Type B pancreatic cell (in vitro differentiated cells): ENCODE measurements around the gene STARD13. TPM values are rescaled to one million over a fixed set of nuclear protein-coding genes. Genes with fewer than 3 reads are reported as not detected.
"Not testable (repeated sequence)": the region's sequence is repeated elsewhere in the genome, so short reads cannot be mapped to it uniquely, and the experiment has no call there.

Experiments used
- DNase-seq: peaks from one replicate; pipeline ENCODE4 v3.0.0; 2021; ENCODE audit warnings: mixed read lengths; ENCODE audit not compliant: unreplicated experiment; ENCODE audit errors: extremely low spot score
- H3K27ac Mint-ChIP-seq: 2 replicates; pipeline ENCODE4 v1.8.0; 2021; ENCODE audit warnings: mild to moderate bottlenecking, mixed read lengths
- H3K27me3 Mint-ChIP-seq: 2 replicates; pipeline ENCODE4 v1.8.0; 2021; ENCODE audit warnings: mixed read lengths
- H3K36me3 Mint-ChIP-seq: 2 replicates; pipeline ENCODE4 v1.8.0; 2021; ENCODE audit warnings: mixed read lengths
- H3K4me1 Mint-ChIP-seq: one replicate; pipeline ENCODE4 v1.8.0; 2021; ENCODE audit warnings: mixed read lengths; ENCODE audit not compliant: unreplicated experiment
- H3K4me3 Mint-ChIP-seq: 2 replicates; pipeline ENCODE4 v1.8.0; 2021; ENCODE audit warnings: mild to moderate bottlenecking, mixed read lengths
- H3K9me3 Mint-ChIP-seq: 2 replicates; pipeline ENCODE4 v1.8.0; 2021; ENCODE audit warnings: mixed read lengths
- total RNA-seq: library from RNA; stranded (reverse); gene quantifications from 2 replicates; pipeline ENCODE4 v1.2.1, GENCODE V29; 2021; ENCODE audit warnings: low replicate concordance
- TF ChIP-seq, protein P1 (sequence below): fragments of 200-600 bp; sonication (generic); conservative IDR thresholded peaks from 2 replicates; pipeline ENCODE4 v1.5.0; 2021; ENCODE audit warnings: antibody characterized with exemption, mild to moderate bottlenecking

STARD13 gene
- total RNA-seq, 1 donor from 2014 or later = 12.1 TPM

DNA sequence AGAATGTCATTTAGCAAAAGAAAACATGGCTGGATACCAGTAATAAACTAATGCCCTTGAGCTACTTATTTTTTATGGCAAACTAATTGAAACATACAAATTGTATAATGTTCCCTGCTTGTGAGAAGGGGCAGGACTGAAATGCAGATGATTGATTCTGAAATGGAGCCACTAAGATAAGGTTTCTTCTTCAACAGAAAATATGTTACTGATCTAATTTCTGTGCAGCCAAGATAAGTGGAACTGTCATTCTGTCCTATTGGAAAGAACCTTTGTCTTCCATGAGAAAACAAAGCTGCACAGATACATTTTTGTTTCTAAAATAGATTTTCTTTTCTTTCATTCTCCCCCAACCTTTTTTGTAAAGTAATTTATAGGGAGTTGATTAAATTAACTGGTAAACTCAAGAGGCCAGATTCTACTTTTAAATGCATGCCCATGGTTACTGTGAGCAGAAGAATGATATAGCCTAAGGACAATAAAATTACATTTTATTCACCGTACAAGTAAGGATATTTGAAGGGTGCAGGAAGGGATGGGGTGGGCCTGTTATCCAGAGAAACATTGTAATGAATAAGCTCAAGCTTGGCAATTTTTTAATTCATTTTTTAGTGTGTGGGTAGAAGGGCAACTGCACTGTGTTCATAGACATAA is 39.9 kb downstream of the STARD13 start:
- Mint-ChIP-seq H3K27me3 (no peaks in the 10 kb centered on the region), H3K4me1 (peaks cover 16% of the 10 kb centered on the region), H3K4me3 (no peak overlapping the region), H3K27ac (no peak overlapping the region), H3K9me3 (peaks cover 5% of the 10 kb centered on the region), H3K36me3 (peaks cover 11% of the 10 kb centered on the region)
- TF ChIP-seq, protein P1, sequence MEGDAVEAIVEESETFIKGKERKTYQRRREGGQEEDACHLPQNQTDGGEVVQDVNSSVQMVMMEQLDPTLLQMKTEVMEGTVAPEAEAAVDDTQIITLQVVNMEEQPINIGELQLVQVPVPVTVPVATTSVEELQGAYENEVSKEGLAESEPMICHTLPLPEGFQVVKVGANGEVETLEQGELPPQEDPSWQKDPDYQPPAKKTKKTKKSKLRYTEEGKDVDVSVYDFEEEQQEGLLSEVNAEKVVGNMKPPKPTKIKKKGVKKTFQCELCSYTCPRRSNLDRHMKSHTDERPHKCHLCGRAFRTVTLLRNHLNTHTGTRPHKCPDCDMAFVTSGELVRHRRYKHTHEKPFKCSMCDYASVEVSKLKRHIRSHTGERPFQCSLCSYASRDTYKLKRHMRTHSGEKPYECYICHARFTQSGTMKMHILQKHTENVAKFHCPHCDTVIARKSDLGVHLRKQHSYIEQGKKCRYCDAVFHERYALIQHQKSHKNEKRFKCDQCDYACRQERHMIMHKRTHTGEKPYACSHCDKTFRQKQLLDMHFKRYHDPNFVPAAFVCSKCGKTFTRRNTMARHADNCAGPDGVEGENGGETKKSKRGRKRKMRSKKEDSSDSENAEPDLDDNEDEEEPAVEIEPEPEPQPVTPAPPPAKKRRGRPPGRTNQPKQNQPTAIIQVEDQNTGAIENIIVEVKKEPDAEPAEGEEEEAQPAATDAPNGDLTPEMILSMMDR = no peak
- no peak for DNase-seq

DNA sequence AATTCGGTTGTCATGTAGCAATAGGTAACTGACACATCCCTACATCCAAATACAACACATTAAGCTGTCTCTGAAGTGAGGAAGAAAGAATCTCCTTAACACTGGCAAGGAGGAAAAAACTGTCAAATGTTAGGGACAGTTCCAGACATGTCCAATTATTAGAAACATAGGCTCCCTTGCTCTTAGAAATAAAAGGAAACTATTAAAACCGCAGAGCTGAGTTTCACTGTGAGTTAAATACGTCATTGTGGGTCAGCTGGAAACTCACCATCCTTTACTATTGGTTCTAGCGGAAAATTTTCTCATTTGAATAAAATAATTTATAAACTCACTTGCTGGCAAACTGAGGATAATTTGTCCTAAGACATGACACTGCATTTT is 40.7 kb downstream of the STARD13 start:
- TF ChIP-seq, protein P1 = no peak
- no peak overlapping the region for H3K4me3 Mint-ChIP-seq
- DNase-seq = no peak
- H3K4me1 Mint-ChIP-seq = peaks cover 16% of the 10 kb centered on the region
- H3K36me3 Mint-ChIP-seq = peaks cover 11% of the 10 kb centered on the region
- H3K27me3 Mint-ChIP-seq = no peaks in the 10 kb centered on the region
- H3K9me3 Mint-ChIP-seq = peaks cover 9% of the 10 kb centered on the region
- no peak overlapping the region for H3K27ac Mint-ChIP-seq

DNA sequence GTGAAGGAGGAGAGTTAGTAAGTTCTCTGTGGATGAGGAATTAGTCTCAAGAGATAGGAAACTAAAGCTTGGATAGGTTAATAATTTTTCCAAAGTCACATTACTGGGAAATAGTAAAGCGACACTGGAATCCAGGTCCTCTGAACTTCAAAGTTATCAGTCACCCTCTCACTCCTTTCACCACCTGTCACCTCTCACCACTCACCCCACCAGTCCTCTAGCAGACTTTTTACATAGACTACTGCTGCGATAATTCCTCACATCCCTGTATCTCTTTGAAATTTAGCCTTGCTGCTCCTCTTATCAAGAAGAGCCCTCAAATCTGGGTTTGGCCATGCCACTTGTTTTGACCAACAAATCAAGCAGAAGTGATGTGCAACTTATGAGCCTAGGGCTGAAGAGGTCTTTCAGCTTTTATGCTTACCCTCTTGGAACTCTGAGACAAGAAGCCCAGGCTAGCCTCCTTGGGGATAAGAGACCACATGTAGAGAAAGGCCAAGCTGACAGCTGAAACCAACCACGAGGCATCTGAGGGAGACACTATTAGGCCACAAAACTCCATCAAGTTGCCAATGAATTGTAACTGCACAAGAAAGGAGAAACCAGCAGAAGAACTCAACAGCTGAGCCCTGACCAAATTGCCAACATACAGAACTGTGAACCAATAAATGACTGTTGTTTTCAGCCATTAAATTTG is 41.2 kb downstream of the STARD13 start:
- H3K27ac Mint-ChIP-seq = no peak overlapping the region
- no peak overlapping the region for H3K4me3 Mint-ChIP-seq
- peaks cover 11% of the 10 kb centered on the region for H3K9me3 Mint-ChIP-seq
- H3K27me3 Mint-ChIP-seq = no peaks in the 10 kb centered on the region
- H3K36me3 Mint-ChIP-seq = peaks cover 11% of the 10 kb centered on the region
- DNase-seq = no peak
- TF ChIP-seq, protein P1 = no peak
- peaks cover 16% of the 10 kb centered on the region for H3K4me1 Mint-ChIP-seq

DNA sequence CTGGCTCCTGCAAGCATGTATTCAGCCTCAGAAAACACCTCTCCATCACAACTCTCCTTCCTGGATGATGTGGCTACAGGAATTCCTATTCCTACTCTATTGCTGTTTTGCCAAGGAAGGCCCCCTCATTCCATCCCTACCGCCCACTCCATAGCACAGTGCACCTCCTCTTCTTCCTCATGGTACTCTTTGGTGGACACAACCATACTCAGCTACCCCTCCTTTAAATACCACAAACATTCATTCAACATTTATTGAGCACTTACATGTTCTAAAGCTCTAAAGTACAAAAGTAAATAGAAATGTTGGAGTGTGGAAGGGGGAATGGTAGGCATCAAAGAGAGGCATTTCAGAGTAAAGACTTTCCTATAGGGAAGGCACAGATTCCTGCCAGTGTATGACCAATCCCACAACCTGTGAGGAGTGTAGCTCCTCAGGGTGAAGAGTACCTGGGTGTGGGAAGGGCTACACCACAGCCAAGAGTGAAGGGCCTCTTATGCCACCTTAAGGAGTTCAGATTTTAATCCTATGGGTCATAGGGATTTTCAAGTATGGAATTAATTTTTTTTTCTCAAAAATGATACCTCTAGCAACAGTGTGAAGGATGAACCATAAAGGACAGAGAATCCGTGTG is 42.5 kb downstream of the STARD13 start:
- TF ChIP-seq, protein P1 = no peak
- Mint-ChIP-seq H3K27ac (no peak overlapping the region), H3K4me3 (no peak overlapping the region), H3K36me3 (peaks cover 8% of the 10 kb centered on the region), H3K9me3 (peaks cover 11% of the 10 kb centered on the region), H3K27me3 (no peaks in the 10 kb centered on the region), H3K4me1 (peaks cover 16% of the 10 kb centered on the region)
- no peak for DNase-seq

DNA sequence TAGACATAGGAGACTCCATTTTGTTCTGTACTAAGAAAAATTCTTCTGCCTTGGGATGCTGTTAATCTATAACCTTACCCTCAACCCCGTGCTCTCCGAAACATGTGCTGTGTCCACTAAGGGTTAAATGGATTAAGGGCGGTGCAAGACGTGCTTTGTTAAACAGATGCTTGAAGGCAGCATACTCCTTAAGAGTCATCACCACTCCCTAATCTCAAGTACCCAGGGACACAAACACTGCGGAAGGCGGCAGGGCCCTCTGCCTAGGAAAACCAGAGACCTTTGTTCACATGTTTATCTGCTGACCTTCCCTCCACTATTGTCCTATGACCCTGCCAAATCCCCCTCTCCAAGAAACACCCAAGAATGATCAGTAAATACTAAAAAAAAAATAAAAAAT is 43.2 kb downstream of the STARD13 start:
- not testable (repeated sequence) for H3K4me3 Mint-ChIP-seq, H3K27ac Mint-ChIP-seq, H3K27me3 Mint-ChIP-seq, DNase-seq, H3K36me3 Mint-ChIP-seq
- peaks cover 16% of the 10 kb centered on the region for H3K4me1 Mint-ChIP-seq
- H3K9me3 Mint-ChIP-seq = peaks cover 11% of the 10 kb centered on the region

DNA sequence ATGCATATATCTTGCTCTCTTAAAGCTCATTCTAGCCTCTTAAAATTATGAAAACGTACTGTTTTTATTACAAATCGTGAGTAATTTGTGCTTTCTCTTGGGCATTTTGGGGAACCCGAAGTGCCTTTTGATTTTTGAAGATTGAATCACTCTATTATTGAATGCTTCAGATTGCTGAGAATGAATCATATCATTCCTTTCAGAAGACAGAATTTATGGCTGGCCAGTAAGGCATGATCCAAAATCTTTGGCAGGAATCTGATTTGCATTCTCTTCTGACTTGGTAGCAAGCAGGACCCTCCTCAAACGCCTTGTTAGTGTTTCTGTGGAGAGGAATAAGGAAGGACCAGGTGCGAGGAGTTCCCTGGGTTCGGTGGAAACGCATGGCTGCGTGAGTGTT is 49.5 kb downstream of the STARD13 start:
- Mint-ChIP-seq H3K36me3 (peaks cover 21% of the 10 kb centered on the region), H3K9me3 (peaks cover 13% of the 10 kb centered on the region), H3K27ac (no peak overlapping the region), H3K4me3 (no peak overlapping the region), H3K4me1 (no peaks in the 10 kb centered on the region), H3K27me3 (no peaks in the 10 kb centered on the region)
- DNase-seq = no peak
- TF ChIP-seq, protein P1 = no peak
